GM13977 (cell line): Measurements from ENCODE around the gene ESRRB.

Experiments used
- DNase-seq: peaks from one replicate; pipeline ENCODE4 v3.0.0; 2012; ENCODE audit warnings: low spot score
- in situ Hi-C: fragments of 300-500 bp; cut with MboI; formaldehyde crosslinking; loops from one replicate; pipeline ENCODE4 v1.12.0; 2022; ENCODE audit warnings: low sequenced_read_pairs, low pct_unique_long_range_greater_than_20kb, mixed read lengths, inconsistent platforms; ENCODE audit not compliant: unreplicated experiment
- TF ChIP-seq, protein P1 (sequence below): IDR thresholded peaks from 2 replicates; pipeline ENCODE4 v1.5.1; 2012; ENCODE audit warnings: mild to moderate bottlenecking, control low read depth; ENCODE audit not compliant: insufficient read depth; ENCODE audit errors: extremely low read depth, missing control alignments

The ESRRB gene

DNA sequence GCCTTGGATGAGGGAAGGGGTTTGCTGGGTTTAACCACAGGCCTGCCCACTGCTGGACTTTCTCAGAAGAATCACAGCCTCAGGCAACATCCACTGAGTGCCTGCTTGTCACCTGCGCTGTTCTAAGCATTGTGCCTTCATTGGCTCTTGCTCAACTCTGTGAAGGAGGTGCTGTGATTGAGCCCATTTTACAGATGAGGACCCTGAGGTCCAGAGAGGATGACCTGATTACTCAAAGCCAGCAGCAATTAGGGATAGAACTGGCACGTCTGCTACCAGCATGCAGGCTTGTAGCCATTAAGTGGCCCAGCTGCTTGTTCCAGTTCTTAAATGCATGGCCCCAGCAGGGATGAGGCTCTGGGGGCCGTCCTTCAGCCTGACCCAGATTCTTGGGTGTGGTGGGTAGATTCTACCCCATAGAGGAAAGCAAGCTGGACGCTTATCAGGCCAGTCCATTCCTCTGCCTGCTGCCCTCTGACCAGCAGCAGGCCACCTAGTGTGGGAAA, 54.6 kb downstream of the ESRRB start:
- TF ChIP-seq, protein P1, sequence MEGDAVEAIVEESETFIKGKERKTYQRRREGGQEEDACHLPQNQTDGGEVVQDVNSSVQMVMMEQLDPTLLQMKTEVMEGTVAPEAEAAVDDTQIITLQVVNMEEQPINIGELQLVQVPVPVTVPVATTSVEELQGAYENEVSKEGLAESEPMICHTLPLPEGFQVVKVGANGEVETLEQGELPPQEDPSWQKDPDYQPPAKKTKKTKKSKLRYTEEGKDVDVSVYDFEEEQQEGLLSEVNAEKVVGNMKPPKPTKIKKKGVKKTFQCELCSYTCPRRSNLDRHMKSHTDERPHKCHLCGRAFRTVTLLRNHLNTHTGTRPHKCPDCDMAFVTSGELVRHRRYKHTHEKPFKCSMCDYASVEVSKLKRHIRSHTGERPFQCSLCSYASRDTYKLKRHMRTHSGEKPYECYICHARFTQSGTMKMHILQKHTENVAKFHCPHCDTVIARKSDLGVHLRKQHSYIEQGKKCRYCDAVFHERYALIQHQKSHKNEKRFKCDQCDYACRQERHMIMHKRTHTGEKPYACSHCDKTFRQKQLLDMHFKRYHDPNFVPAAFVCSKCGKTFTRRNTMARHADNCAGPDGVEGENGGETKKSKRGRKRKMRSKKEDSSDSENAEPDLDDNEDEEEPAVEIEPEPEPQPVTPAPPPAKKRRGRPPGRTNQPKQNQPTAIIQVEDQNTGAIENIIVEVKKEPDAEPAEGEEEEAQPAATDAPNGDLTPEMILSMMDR = no peak
- DNase-seq = no peak
- in situ Hi-C loops = no loop called here

DNA sequence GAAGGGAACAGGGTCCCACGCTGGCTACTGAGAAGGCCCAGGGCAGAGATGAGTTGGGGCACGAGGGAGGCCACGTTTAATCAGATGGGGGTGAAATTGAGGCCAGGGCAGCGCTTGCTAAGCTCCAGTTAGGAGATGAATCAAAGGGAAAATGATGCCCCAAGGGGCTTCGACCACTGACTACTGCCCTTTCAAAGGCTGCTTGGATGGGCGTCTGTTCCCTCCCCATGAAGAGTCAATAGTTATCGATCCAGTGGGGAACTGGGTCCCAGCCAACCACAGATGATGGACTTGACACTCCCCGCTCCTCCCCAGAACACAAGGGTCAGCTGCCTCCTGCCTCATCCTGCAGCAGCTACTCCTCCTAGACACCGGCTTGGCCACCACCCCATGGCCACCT, 55.6 kb downstream of the ESRRB start:
- DNase-seq = no peak
- in situ Hi-C loops = no loop called here
- TF ChIP-seq, protein P1 = no peak

DNA sequence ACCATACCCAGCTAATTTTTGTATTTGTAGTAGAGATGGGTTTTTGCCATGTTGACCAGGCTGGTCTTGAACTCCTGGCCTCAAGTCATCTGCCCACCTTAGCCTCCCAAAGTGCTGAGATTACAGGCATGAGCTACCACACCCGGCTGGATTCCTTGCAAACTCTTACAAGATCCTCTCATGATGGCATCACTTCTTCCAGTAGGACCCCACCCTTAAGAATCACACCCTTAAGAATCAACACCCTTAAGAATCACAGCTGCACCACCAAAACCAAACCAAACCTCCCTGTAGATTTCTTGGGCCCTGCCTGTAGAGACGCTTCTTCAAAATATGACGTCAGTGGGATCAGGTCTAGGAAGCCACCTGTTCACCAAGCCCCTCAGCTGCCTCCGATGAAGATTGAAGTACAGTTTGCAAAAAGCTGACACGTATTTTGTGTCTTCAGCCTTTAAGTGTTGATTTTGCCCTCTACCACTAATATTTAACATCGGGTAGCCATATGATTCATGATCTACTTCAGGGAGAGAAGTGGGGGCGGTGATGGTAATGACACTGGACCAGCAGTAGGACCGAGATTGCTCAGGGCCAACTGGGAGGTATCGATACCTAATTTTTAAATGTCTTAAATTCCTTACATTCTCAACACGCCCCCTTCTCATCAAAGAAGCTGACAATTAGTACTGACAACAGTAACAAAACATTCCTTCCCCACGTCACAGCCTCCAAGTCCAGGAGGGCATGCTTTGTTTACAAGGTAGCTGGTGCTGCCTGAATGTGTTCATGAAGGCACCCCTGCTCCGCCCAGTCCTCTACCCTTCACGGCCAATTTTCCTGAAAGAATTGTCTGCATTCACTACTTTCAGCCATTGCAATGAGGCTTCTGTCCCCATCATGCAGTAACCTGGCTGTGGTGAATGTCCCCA, 57.2 kb downstream of the ESRRB start:
- in situ Hi-C loops = no loop called here
- no peak for DNase-seq
- TF ChIP-seq, protein P1 = no peak

DNA sequence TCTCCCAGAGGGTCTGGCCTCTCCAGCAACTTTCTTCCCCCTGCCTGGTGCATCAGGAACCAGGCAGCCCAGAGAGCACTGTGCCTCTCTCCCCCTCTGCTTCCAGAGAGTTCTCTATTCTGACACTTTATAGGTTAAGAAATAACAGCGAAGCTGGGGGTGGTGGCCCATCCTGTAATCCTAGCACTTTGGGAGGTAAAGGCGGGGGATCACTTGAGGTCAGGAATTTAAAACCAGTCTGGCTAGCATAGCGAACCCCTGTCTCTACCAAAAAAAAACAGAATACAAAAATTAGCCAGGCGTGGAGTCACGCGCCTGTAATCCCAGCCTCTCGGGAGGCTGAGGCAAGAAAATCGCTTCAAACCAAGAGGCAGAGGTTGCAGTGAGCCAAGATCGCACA, 58.3 kb downstream of the ESRRB start:
- TF ChIP-seq, protein P1 = no peak
- DNase-seq = no peak
- in situ Hi-C loops = no loop called here

DNA sequence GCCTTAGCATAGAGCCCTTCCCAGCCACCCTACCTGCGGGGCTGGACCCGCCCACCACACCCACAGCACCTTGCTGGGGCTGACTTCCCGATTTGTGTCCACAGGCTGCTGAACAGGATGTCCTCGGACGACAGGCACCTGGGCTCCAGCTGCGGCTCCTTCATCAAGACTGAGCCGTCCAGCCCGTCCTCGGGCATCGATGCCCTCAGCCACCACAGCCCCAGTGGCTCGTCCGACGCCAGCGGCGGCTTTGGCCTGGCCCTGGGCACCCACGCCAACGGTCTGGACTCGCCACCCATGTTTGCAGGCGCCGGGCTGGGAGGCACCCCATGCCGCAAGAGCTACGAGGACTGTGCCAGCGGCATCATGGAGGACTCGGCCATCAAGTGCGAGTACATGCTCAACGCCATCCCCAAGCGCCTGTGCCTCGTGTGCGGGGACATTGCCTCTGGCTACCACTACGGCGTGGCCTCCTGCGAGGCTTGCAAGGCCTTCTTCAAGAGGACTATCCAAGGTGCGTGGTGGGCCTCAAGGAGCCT, 63.4 kb downstream of the ESRRB start:
- DNase-seq = no peak
- in situ Hi-C loops = no loop called here
- TF ChIP-seq, protein P1 = no peak

DNA sequence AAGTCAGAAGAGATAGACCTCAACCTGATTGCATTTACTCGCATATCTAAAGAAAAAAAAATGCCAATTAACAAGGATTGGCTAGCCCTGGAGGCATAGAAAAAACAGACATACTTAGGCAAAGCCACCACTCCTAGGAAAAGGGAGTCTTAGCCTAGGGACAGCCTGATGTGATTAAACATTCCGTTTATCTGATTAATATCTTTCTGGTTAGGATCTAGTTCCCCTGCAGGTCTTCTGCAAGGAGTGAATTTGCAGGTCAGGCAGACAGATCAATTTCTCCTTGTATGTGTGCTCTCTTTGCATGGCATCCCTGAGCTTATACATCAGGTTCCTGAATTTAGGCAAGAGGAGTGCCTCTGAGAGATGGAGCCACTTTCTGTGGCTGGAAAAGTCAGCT, 70.5 kb downstream of the ESRRB start:
- in situ Hi-C loops = no loop called here
- no peak for DNase-seq
- TF ChIP-seq, protein P1 = no peak
